Neural progenitor cell (in vitro differentiated cells): ENCODE measurements around the gene MRPL21.

Source experiments
- CTCF ChIP-seq: fragments of 200-600 bp; sonication (generic); IDR thresholded peaks from 2 replicates; pipeline ENCODE4 v1.5.1; 2017; ENCODE audit warnings: antibody characterized with exemption, mild to moderate bottlenecking
- EZH2 ChIP-seq: fragments of 200-600 bp; sonication (generic); IDR thresholded peaks from 2 replicates; pipeline ENCODE4 v1.6.1; 2017; ENCODE audit warnings: antibody characterized with exemption, mild to moderate bottlenecking, moderate library complexity

GRCh38 chr11:68935516-68936357, 32.1 kb upstream of the MRPL21 start:
- TF ChIP-seq CTCF (no peak), EZH2 (no peak)
